Right hindlimb (tissue), 1 donor: ENCODE data around the gene IRF8.
A peak's percentile ranks its signal among the peaks of the same experiment; 100 is the strongest.

Experiments used
- DNase-seq: peaks from one replicate; pipeline ENCODE4 v3.0.0-alpha.2; 2018

Gene IRF8

GRCh38 chr16:85894266-85894665 is 4.7 kb upstream of the IRF8 start:
- no peak for DNase-seq

GRCh38 chr16:85897382-85897781 is 1.6 kb upstream of the IRF8 start:
- no peak for DNase-seq

DNA sequence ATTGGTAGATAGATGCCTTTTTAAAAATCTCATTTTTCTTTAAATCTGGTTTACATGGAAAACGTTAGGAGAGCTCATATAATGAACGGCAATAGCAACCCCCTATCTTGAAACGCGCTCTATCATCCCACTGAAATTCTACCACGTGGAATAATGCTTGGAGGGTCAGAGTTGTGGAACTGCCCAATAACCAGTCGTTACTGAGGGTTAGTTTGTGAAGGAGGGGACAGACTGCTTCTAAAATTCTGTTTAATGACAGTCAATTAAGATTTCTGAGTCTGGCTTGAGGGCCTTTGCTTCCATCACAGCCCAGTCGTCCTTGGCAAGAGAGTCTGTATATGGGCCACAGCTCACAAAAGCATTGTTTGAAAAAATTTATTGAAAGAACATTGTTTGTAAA is 482 bp downstream of the IRF8 start:
- no peak for DNase-seq

DNA sequence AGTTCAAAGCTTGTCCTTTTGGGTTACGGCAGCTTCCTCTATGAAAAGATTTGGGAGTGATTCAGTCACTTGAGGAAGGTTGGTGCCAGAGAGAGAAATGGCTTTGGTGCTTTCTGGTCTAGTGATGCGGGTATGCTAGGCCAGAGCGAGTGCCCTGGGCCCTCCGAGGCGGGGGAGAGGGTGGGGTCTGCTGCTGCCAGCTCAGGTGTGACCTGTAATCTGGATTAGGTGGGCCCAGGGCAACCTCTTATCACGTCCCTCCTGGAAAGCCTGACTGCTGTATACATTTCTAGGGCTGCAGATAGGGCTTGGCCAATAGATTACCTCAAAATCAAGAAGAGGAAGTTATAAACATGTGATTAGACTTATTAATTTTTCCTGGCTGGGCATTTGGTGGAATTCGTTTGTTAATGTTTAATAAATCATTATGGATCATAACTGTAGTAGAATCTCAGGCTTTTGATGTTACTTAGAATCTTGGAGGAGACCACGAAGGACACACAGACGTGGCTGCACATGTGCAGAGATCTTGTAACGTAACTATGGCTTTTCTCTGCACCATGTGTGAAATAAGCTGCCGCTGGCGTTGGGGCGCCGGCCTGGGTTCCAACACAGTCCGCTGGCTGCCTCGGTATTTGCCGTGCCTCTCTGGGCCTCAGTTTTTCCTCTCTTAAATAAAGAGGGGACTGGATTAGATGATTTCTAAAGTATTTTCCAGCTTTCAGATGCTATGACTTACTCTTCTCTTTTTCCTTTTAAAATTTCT is 1.2 kb downstream of the IRF8 start:
- DNase-seq = no peak

DNA sequence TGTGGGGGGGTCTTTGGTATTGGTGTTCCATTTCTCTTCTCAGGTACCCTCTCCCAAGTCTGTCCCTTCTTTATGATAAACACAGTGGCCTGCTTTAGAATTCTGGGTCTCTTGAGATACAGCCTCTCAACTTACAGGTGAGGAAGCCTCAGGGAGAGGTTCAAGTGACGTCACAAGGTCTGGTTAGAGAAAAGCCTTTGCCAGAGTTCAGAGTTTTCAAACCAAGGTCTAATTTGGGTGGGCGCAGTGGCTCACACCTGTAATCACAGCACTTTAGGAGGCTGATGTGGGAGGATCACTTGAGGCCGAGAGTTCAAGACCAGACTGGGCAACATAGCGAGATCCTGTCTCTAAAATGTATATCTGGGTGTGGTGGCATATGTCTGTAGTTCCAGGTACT is 2.1 kb downstream of the IRF8 start:
- DNase-seq = no peak

DNA sequence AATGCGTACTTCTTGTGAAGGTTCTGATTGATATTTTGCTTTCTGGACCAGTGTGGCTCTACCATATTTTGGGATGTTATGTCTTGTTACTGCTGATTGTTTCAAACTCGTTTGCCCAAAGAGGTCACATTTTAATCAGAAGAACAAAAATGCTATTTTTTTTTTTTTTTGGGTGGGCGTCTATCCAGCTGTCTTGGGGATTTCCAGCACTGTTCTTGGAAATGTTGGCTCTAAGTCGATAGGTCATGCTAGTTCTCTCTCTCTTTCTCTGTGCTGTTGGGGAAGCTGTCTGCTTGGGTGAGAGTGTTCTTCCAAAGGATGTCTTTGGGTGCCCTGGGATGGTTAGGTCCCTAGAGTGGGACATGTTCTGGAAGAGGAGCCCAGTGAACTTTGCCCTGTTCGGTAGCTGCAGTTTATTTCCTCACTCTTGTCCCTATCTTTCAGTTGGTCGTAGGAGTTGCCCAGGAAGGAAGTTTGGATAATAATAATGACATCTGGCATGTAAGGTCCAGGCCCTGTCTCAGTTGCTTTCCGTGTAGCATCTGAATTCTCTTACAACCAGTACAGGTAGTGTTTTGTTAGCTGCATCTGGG is 2.9 kb downstream of the IRF8 start:
- no peak for DNase-seq

DNA sequence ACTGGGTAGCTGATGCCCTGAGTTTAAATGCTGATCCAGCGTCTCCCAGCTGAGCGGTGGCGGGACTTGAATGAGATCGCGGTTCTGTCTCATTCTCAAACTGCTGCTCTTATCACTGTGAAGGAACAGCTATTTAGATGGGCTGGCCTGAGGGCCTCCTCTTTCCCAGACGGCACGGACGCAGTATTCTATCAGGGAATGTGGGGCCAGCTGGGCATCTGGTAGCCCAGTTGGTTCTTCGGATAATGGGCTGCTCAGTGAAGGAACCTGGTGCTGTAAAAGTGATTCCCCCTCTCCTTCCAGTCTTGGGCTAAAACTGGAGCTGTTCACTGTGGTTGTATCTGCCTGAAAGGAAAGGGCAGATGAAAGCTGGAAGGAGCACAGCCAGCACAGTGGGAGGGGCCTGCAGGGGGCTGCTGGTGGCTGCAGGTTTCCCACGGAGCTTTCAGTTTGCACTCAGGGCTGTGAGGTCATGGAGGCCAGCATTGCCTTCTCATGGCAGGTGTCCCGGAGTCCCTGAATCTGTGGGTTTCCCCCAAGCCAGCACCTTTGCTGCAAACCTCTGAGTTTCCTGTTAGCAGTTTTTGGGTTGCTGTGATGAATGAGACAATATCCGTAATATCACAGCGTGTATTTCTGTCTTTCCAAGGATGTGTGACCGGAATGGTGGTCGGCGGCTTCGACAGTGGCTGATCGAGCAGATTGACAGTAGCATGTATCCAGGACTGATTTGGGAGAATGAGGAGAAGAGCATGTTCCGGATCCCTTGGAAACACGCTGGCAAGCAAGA is 3.6 kb downstream of the IRF8 start:
- DNase-seq = no peak

DNA sequence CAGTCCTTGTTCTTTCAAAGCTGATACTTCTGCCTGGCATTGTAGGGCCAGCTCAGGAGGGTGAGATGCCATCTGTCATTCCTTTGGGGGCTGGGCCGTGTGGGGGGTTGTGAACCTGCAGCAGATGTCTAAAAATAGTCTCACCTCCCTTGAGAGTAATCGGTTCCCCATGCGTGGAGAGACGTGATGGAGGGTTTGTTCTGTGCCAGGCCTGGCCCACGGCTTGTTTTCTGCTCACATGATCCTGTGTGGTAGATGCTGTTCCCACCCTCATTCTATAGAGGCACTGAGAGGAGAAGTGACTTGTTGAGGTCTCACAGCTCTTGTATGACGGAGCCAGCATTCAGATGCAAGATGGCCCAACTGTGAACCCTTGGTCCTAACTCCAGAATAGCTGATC is 4.6 kb downstream of the IRF8 start:
- no peak for DNase-seq

GRCh38 chr16:85905110-85906095 is 6.4 kb downstream of the IRF8 start:
- DNase-seq = peak; percentile 2

DNA sequence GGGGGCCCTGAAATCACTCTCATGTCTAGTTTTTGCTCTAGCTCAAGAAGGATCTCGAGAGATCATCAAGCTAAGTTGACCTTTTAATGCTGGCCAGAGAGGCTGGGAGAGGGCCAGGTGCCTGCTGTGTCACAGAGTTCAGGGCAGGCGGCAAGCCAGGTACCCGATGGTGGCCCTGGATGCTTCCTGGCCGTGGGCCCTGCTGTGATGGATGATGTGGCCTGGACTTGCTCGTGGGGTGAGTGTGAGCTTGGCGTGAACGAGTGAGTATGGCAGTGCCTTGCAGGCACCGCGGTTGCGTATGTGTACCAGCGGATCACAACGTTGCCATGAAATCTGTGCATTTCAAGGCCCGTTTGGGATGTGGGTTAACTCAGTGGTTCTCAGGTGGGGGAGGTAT is 7.4 kb downstream of the IRF8 start:
- DNase-seq = peak; percentile 8

DNA sequence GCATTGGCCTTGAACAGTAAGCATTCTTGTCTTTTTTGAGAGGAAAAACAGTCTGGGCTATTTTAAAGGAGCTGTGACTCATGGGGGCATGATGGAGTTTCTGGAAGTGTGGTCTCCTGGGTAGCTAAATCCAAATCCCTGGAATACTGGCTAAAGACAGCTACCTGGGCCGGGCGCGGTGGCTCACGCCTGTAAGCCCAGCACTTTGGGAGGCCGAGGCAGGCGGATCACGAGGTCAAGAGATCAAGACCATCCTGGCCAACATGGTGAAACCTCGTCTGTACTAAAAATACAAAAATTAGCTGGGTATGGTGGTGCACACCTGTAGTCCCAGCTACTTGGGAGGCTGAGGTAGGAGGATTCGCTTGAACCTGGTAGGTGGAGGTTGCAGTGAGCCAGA is 8.3 kb downstream of the IRF8 start:
- peak; percentile 11 for DNase-seq

DNA sequence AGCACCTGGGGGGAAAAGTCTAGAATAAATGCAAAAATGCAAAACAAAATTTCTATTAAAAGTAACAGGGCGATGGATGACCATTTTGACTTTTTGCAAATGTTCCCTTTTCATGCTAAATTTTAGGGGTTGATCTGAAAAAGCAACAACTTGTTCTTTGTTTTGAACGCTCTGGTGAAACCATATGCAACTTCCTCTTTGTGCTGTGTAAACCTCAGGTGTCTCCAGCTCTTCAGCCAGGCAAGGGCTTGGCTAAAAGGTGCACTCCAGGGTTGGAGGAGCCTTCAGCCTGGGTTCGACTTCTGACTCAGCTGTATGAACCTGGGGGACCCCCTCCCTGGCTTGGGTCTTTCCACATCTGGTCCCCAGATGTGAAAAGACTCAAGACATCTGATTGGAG is 9.5 kb downstream of the IRF8 start:
- DNase-seq = no peak

GRCh38 chr16:85908889-85909589 is 10.1 kb downstream of the IRF8 start:
- DNase-seq = peak; percentile 60

DNA sequence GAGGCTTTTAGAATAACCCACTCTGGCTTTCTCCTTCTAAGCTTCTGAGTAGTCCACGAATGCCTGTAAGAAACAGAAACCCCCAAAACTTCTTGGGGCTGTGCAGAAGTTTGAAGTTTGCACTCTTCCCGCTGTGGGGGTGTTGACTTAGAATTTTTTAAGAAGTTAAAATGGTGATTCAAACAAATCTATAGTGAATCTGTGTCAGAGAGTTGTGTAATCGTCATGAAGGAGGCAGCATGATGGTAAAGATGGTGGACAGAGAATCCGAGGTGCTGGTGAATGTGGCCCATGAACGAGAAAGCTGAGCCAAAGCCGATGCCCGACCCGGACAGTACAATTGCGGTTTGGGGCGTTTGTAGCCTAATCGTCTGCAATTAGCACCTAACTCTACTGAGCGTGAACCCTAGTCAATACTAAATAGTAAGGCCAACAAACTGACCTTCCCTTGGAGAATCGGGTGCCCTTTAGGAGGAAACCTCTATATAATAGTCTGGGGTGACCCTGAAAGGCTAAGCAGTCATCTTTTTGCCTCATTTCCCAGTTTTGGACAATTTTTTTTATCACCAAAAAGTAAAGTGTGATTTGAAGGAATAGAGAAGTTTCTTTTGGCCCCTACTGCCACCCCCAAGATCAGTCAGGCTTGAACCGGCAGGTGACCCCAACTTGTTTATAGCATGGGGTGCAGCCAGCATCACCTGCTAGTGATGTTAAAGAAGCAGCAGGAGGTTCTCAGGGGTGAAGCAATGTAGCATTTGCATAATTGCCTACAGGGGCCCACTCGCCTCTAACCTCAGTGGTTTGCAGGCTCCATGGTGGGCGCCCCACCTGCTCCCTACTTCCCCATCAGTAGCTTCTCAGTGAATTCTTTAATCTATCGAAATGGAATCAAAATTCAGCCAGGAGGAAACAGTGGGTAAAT is 11.2 kb downstream of the IRF8 start:
- DNase-seq = peak; percentile 1

- DNase-seq = no peak
Observed at GRCh38 chr16:85910854-85911247, 11.9 kb downstream of the IRF8 start.

DNA sequence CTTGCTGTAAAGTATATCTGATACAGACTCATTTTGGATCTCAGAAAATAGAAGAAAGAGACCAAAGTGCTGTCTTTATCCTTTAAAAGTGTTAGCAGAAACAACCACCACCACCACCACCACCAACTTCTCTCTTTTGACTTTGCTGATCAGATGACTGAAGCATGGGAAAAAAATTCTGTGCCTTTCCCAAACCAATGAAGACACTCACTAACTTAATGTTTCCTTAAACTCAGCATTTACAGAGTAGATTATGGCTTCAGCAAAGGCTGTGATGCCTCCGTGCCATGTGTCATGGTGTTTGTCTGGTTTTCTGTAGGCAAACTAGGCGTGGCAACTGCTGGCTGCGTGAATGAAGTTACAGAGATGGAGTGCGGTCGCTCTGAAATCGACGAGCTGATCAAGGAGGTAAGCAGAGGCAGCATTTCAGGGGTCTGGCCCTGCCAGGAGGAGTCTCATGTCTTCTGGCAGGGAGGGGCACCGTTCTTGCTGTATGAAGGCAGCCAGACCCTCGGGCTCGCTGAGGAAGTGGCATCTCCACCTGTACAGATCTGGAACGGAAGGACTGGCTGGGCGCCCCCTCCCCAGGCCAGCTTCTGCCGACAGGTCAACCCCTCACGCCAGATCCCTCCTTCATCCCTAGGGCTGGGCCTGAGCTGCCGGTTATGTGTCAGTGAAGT is 12.4 kb downstream of the IRF8 start:
- no peak for DNase-seq

GRCh38 chr16:85912211-85912974 is 13.4 kb downstream of the IRF8 start:
- peak; percentile 79 for DNase-seq

DNA sequence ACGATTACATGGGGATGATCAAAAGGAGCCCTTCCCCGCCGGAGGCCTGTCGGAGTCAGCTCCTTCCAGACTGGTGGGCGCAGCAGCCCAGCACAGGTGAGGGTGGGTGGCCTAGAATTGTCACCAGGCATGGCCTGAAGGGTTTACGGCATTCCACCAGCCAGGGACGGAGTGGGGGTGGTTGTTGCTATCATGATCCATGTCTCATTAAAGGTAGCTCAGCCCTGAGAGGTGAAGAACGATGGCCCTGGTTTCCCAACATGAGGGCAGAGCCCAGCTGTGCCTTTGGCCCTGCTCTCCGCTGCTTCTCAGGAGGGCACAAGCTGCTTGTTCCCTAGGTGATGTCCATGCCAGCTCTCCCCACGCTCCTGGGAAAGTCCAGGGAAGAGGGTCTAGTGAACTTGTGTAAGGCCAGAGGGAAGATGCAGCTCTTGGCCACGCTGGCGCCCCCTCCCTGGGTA is 14.2 kb downstream of the IRF8 start:
- DNase-seq = no peak

- no peak for DNase-seq
Observed at GRCh38 chr16:85913688-85914422, 14.9 kb downstream of the IRF8 start.
